WTC11 (cell line): ENCODE results near the gene ELP2. TPM values are rescaled to one million over a fixed set of nuclear protein-coding genes. Genes with fewer than 3 reads are reported as not detected.
"Not testable (repeated sequence)": the region's sequence is repeated elsewhere in the genome, so short reads cannot be mapped to it uniquely, and the experiment has no call there.

Source experiments
- ATAC-seq: fragments of 200-7000 bp; cut with Tn5 transposase; 2 replicates; pipeline ENCODE4 v1.10.0; 2021; ENCODE audit warnings: mild to moderate bottlenecking, moderate library complexity
- CTCF ChIA-PET: fragments of 300-600 bp; sonication (Branson Sonifier 250); formaldehyde crosslinking; loops from one replicate; lab custom pipeline; 2021; ENCODE audit warnings: antibody characterized with exemption; lab: Charles Lee
- POLR2A ChIA-PET: fragments of 350-600 bp; sonication (Branson Sonifier 250); formaldehyde crosslinking; loops from one replicate; lab custom pipeline; 2021; ENCODE audit warnings: antibody characterized with exemption; lab: Charles Lee
- DNase-seq: peaks from one replicate; pipeline ENCODE4 v3.0.0; 2021; ENCODE audit warnings: low spot score
- H3K27ac Mint-ChIP-seq: 2 replicates; pipeline ENCODE4 v1.8.0; 2021; ENCODE audit warnings: mixed read lengths
- H3K27me3 Mint-ChIP-seq: 2 replicates; pipeline ENCODE4 v1.8.0; 2021; ENCODE audit warnings: low read depth, mild to moderate bottlenecking, moderate library complexity, mixed read lengths
- H3K36me3 Mint-ChIP-seq: 2 replicates; pipeline ENCODE4 v1.8.0; 2021; ENCODE audit warnings: mixed read lengths
- H3K4me1 Mint-ChIP-seq: 2 replicates; pipeline ENCODE4 v1.8.0; 2022; ENCODE audit warnings: mixed read lengths
- H3K4me3 Mint-ChIP-seq: 2 replicates; pipeline ENCODE4 v1.8.0; 2021; ENCODE audit warnings: mild to moderate bottlenecking, moderate library complexity, mixed read lengths
- H3K9me3 Mint-ChIP-seq: 2 replicates; pipeline ENCODE4 v1.8.0; 2021; ENCODE audit warnings: mixed read lengths
- AR ChIP-seq: fragments of 250-450 bp; sonication (Bioruptor Pico); IDR thresholded peaks from 2 replicates; pipeline ENCODE4 v1.9.0; 2021; ENCODE audit warnings: mild to moderate bottlenecking
- ATF1 ChIP-seq: sonication (generic); formaldehyde crosslinking; IDR thresholded peaks from 2 replicates; pipeline ENCODE4 v1.8.1; 2023; ENCODE audit warnings: mild to moderate bottlenecking, moderate library complexity, missing genetic modification reagents
- CDX4 ChIP-seq: fragments of 250-450 bp; sonication (Bioruptor Pico); IDR thresholded peaks from 2 replicates; pipeline ENCODE4 v1.9.0; 2021; ENCODE audit warnings: moderate library complexity, mild to moderate bottlenecking, inconsistent platforms, borderline replicate concordance
- CTCF ChIP-seq: fragments of 200-600 bp; IDR thresholded peaks from 2 replicates; pipeline ENCODE4 v1.8.0; 2022; ENCODE audit warnings: antibody characterized with exemption
- E2F1 ChIP-seq: sonication (generic); formaldehyde crosslinking; IDR thresholded peaks from 2 replicates; pipeline ENCODE4 v1.8.0; 2022; ENCODE audit warnings: mild to moderate bottlenecking, missing genetic modification reagents
- ETV6 ChIP-seq: sonication (generic); formaldehyde crosslinking; IDR thresholded peaks from 2 replicates; pipeline ENCODE4 v1.8.1; 2022; ENCODE audit warnings: mild to moderate bottlenecking, missing genetic modification reagents
- IRF1 ChIP-seq: sonication (generic); formaldehyde crosslinking; IDR thresholded peaks from 2 replicates; pipeline ENCODE4 v1.8.0; 2023; ENCODE audit warnings: missing genetic modification reagents
- KAT7 ChIP-seq: sonication (generic); formaldehyde crosslinking; IDR thresholded peaks from 2 replicates; pipeline ENCODE4 v1.8.1; 2023; ENCODE audit warnings: missing genetic modification reagents, mild to moderate bottlenecking, borderline replicate concordance
- NFYB ChIP-seq: sonication (generic); formaldehyde crosslinking; conservative IDR thresholded peaks from 2 replicates; pipeline ENCODE4 v1.8.0; 2022; ENCODE audit warnings: low read depth, missing genetic modification reagents
- NR3C1 ChIP-seq: sonication (generic); formaldehyde crosslinking; conservative IDR thresholded peaks from 2 replicates; pipeline ENCODE4 v1.8.1; 2023; ENCODE audit warnings: low read depth, mild to moderate bottlenecking, missing genetic modification reagents
- TEAD1 ChIP-seq: sonication (generic); formaldehyde crosslinking; IDR thresholded peaks from 2 replicates; pipeline ENCODE4 v1.8.0; 2022; ENCODE audit warnings: mild to moderate bottlenecking, missing genetic modification reagents
- ZNF396 ChIP-seq: fragments of 250-450 bp; sonication (Bioruptor Pico); IDR thresholded peaks from 2 replicates; pipeline ENCODE4 v1.8.0; 2021; ENCODE audit warnings: mild to moderate bottlenecking, moderate library complexity, borderline replicate concordance
- ZNF416 ChIP-seq: fragments of 250-450 bp; sonication (Bioruptor Pico); IDR thresholded peaks from 2 replicates; pipeline ENCODE4 v1.9.0; 2021; ENCODE audit warnings: mild to moderate bottlenecking, inconsistent platforms
- ZNF423 ChIP-seq: fragments of 250-450 bp; sonication (Bioruptor Pico); IDR thresholded peaks from 2 replicates; pipeline ENCODE4 v2.1.2; 2022; ENCODE audit warnings: mild to moderate bottlenecking, moderate library complexity
- ZNF671 ChIP-seq: fragments of 250-450 bp; sonication (Bioruptor Pico); IDR thresholded peaks from 2 replicates; pipeline ENCODE4 v1.8.0; 2021; ENCODE audit warnings: mild to moderate bottlenecking
- total RNA-seq: library from RNA; stranded (reverse); gene quantifications from 3 replicates; pipeline ENCODE4 v1.2.3, GENCODE V29; 2021

ELP2 gene
- total RNA-seq, 1 experiment from 2014 or later: 141 TPM

- Mint-ChIP-seq H3K36me3 (peaks cover 73% of the 10 kb centered on the region), H3K27ac (no peak overlapping the region), H3K9me3 (no peaks in the 10 kb centered on the region), H3K4me1 (no peaks in the 10 kb centered on the region), H3K4me3 (no peak overlapping the region), H3K27me3 (no peaks in the 10 kb centered on the region)
- ChIA-PET POLR2A (no interaction called here), CTCF (no interaction called here)
- ATAC-seq (no peak), DNase-seq (no peak)
- TF ChIP-seq CTCF: no peak
- no peak for TF ChIP-seq ZNF416 (CRISPR knock-in tag)
- TF ChIP-seq ETV6: no peak
- no peak for TF ChIP-seq NR3C1 (CRISPR knock-in tag)
- no peak for TF ChIP-seq CDX4 (CRISPR knock-in tag)
- TF ChIP-seq AR (CRISPR knock-in tag): no peak
- no peak for TF ChIP-seq TEAD1 (CRISPR knock-in tag)
- no peak for TF ChIP-seq ATF1 (CRISPR knock-in tag)
- TF ChIP-seq ZNF396 (CRISPR knock-in tag): no peak
- no peak for TF ChIP-seq IRF1
- TF ChIP-seq ZNF423 (CRISPR knock-in tag): no peak
- TF ChIP-seq NFYB (CRISPR knock-in tag): no peak
- TF ChIP-seq ZNF671 (CRISPR knock-in tag): no peak
These were observed 38.1 kb downstream of the ELP2 start for GRCh38 chr18:36167692-36168218.

- DNase-seq, H3K4me3 Mint-ChIP-seq, H3K9me3 Mint-ChIP-seq, POLR2A ChIA-PET, ATAC-seq, H3K4me1 Mint-ChIP-seq, H3K27me3 Mint-ChIP-seq, H3K27ac Mint-ChIP-seq, CTCF ChIA-PET: not testable (repeated sequence)
- peaks cover 70% of the 10 kb centered on the region for H3K36me3 Mint-ChIP-seq
These were observed 38.6 kb downstream of the ELP2 start for GRCh38 chr18:36168296-36168695.

GRCh38 chr18:36169938-36170337 is 40.2 kb downstream of the ELP2 start:
- DNase-seq (no peak), ATAC-seq (no peak)
- H3K36me3 Mint-ChIP-seq: peaks cover 61% of the 10 kb centered on the region
- H3K9me3 Mint-ChIP-seq: no peaks in the 10 kb centered on the region
- no peaks in the 10 kb centered on the region for H3K27me3 Mint-ChIP-seq
- POLR2A ChIA-PET: no interaction called here
- no peak overlapping the region for H3K27ac Mint-ChIP-seq
- H3K4me3 Mint-ChIP-seq: no peak overlapping the region
- TF ChIP-seq KAT7 (CRISPR knock-in tag): no peak
- no peak for TF ChIP-seq IRF1
- TF ChIP-seq E2F1: no peak
- CTCF ChIA-PET: no interaction called here
- H3K4me1 Mint-ChIP-seq: no peaks in the 10 kb centered on the region
